IMR-90 (cell line): ENCODE results near the gene COL25A1. TPM values are rescaled to one million over a fixed set of nuclear protein-coding genes. Genes with fewer than 3 reads are reported as not detected.
A peak's percentile ranks its signal among the peaks of the same experiment; 100 is the strongest.

ENCODE experiments used
- ATAC-seq: fragments of 200-7000 bp; cut with Tn5 transposase; 2 replicates; pipeline ENCODE4 v1.9.1; 2020; ENCODE audit warnings: low read depth, mild to moderate bottlenecking, moderate library complexity
- BruUV-seq: library from RNA; stranded (reverse); fragments of 400-500 nt; replicated peaks from 2 replicates; lab custom pipeline; 2021; lab: Mats Ljungman, UMichigan
- CTCF ChIA-PET: fragments of 300-600 bp; formaldehyde crosslinking; extraction: SDS; loops from one replicate; lab custom pipeline; 2021; ENCODE audit warnings: antibody characterized with exemption; lab: Yijun Ruan, JAX
- POLR2A ChIA-PET: fragments of 300-600 bp; sonication (Branson Sonifier 250); formaldehyde crosslinking; loops from one replicate; lab custom pipeline; 2022; ENCODE audit warnings: antibody characterized with exemption; ENCODE audit not compliant: unreplicated experiment; lab: Charles Lee
- DNase-seq: peaks from one replicate; pipeline ENCODE4 v3.0.0; 2013
- H2AFZ ChIP-seq: replicated peaks from 2 replicates; pipeline ENCODE3; 2013; ENCODE audit warnings: low read length, mild to moderate bottlenecking; ENCODE audit not compliant: poor library complexity
- H2AK5ac ChIP-seq: 2 replicates; pipeline ENCODE4 v1.6.1; 2013; ENCODE audit warnings: low read depth, low read length, inconsistent platforms
- H2AK9ac ChIP-seq: replicated peaks from 2 replicates; pipeline ENCODE3; 2013; ENCODE audit warnings: mild to moderate bottlenecking, low read depth, low read length, moderate library complexity; ENCODE audit not compliant: poor library complexity
- H2BK120ac ChIP-seq: 2 replicates; pipeline ENCODE4 v1.6.1; 2013; ENCODE audit warnings: low read depth, low read length, inconsistent platforms
- H2BK15ac ChIP-seq: 3 replicates; pipeline ENCODE4 v1.6.1; 2013; ENCODE audit warnings: low read depth, low read length, inconsistent platforms
- H2BK20ac ChIP-seq: 2 replicates; pipeline ENCODE4 v1.6.1; 2013; ENCODE audit warnings: low read depth, mild to moderate bottlenecking, inconsistent platforms, low read length, moderate library complexity
- H2BK5ac ChIP-seq: 2 replicates; pipeline ENCODE4 v1.6.1; 2013; ENCODE audit warnings: mild to moderate bottlenecking, low read depth, low read length, inconsistent platforms; ENCODE audit not compliant: poor library complexity, severe bottlenecking
- H3K14ac ChIP-seq: replicated peaks from 2 replicates; pipeline ENCODE4 v1.6.1; 2013; ENCODE audit warnings: low read depth, low read length, inconsistent platforms
- H3K18ac ChIP-seq: 2 replicates; pipeline ENCODE4 v1.6.1; 2013; ENCODE audit warnings: low read depth, low read length, control low read depth
- H3K23ac ChIP-seq: 2 replicates; pipeline ENCODE4 v1.6.1; 2013; ENCODE audit warnings: low read depth, low read length, inconsistent platforms
- H3K27ac ChIP-seq: 2 replicates; pipeline ENCODE4 v1.5.1; 2013; ENCODE audit warnings: mild to moderate bottlenecking, control low read depth, low read length; ENCODE audit not compliant: insufficient read depth
- H3K27me3 ChIP-seq: 2 replicates; pipeline ENCODE4 v1.6.1; 2013; ENCODE audit warnings: low read length; ENCODE audit not compliant: control insufficient read depth, insufficient read depth
- H3K36me3 ChIP-seq: 2 replicates; pipeline ENCODE4 v1.6.1; 2013; ENCODE audit warnings: low read length, mixed read lengths; ENCODE audit not compliant: control insufficient read depth, insufficient read depth
- H3K4ac ChIP-seq: 2 replicates; pipeline ENCODE4 v1.6.1; 2013; ENCODE audit warnings: low read depth, low read length, inconsistent platforms
- H3K4me1 ChIP-seq: 2 replicates; pipeline ENCODE4 v1.6.1; 2013; ENCODE audit warnings: low read length, mixed read lengths; ENCODE audit not compliant: control insufficient read depth, insufficient read depth
- H3K4me2 ChIP-seq: 2 replicates; pipeline ENCODE4 v1.6.1; 2013; ENCODE audit warnings: low read depth, mild to moderate bottlenecking, control low read depth, low read length, moderate library complexity
- H3K4me3 ChIP-seq: 2 replicates; pipeline ENCODE4 v1.5.1; 2013; ENCODE audit warnings: low read depth, mild to moderate bottlenecking, control low read depth, low read length, moderate library complexity; ENCODE audit not compliant: insufficient read depth
- H3K56ac ChIP-seq: 2 replicates; pipeline ENCODE4 v1.6.1; 2013; ENCODE audit warnings: low read length, inconsistent platforms; ENCODE audit not compliant: insufficient read depth; ENCODE audit errors: extremely low read depth
- H3K79me1 ChIP-seq, 2 experiments: 2 replicates each; pipeline ENCODE4 v1.6.1; 2013; ENCODE audit warnings: low read length in 2 of 2, inconsistent platforms in 1 of 2, low read depth in 1 of 2
- H3K9ac ChIP-seq: 2 replicates; pipeline ENCODE4 v1.6.1; 2013; ENCODE audit warnings: low read depth, low read length, control low read depth
- H3K9me1 ChIP-seq: 2 replicates; pipeline ENCODE4 v1.6.1; 2013; ENCODE audit warnings: low read length, inconsistent platforms; ENCODE audit not compliant: insufficient read depth
- H3K9me3 ChIP-seq: 2 replicates; pipeline ENCODE4 v1.6.1; 2013; ENCODE audit warnings: low read length; ENCODE audit not compliant: control insufficient read depth, insufficient read depth
- H4K20me1 ChIP-seq: 2 replicates; pipeline ENCODE4 v1.6.1; 2013; ENCODE audit warnings: low read length, inconsistent platforms; ENCODE audit not compliant: insufficient read depth
- H4K5ac ChIP-seq: 2 replicates; pipeline ENCODE4 v1.6.1; 2013; ENCODE audit warnings: mild to moderate bottlenecking, low read depth, low read length, control low read depth
- H4K8ac ChIP-seq, 2 experiments: 2 replicates each; pipeline ENCODE4 v1.6.1; 2013; ENCODE audit warnings: low read depth in 2 of 2, low read length in 2 of 2, control low read depth in 1 of 2, inconsistent platforms in 1 of 2
- H4K91ac ChIP-seq: 2 replicates; pipeline ENCODE4 v1.6.1; 2013; ENCODE audit warnings: low read depth, low read length, inconsistent platforms; ENCODE audit not compliant: insufficient read depth
- CEBPB ChIP-seq: IDR thresholded peaks from 2 replicates; pipeline ENCODE4 v1.6.1; 2012; ENCODE audit warnings: low read depth, low read length, improper control_type of control experiment
- FOS ChIP-seq: fragments of 150-350 bp; IDR thresholded peaks from 2 replicates; pipeline ENCODE4 v1.6.1; 2016; ENCODE audit warnings: low read depth, low read length
- MAZ ChIP-seq: IDR thresholded peaks from 2 replicates; pipeline ENCODE4 v1.6.1; 2012; ENCODE audit warnings: low read depth, mild to moderate bottlenecking, low read length, improper control_type of control experiment, moderate library complexity, borderline replicate concordance
- NFE2L2 ChIP-seq: fragments of 150-350 bp; IDR thresholded peaks from 2 replicates; pipeline ENCODE4 v1.6.1; 2016; ENCODE audit warnings: low read depth, mild to moderate bottlenecking, low read length
- WGBS, 2 experiments: methylation state at CpG; one replicate each; pipeline versions ENCODE4 v1.1.5 to v1.1.7; 2013; ENCODE audit warnings: missing lambda C conversion rate in 2 of 2; ENCODE audit not compliant: insufficient read length in 1 of 2; ENCODE audit errors: extremely low coverage in 2 of 2; 5-methylcytosine and 5-hydroxymethylcytosine counted together
- dilution Hi-C: fragments of 300-500 bp; cut with HindIII; formaldehyde crosslinking; loops from one replicate; pipeline ENCODE4 v1.14.3; 2018; ENCODE audit warnings: low sequenced_read_pairs; ENCODE audit not compliant: unreplicated experiment
- in situ Hi-C: fragments of 300-500 bp; cut with MboI; formaldehyde crosslinking; loops from 3 replicates; pipeline ENCODE4 v1.14.3; 2019; ENCODE audit warnings: low sequenced_read_pairs, inconsistent platforms, mixed read lengths
- intact Hi-C: fragments of 100-400 bp; cut with micrococcal nuclease; formaldehyde crosslinking; loops from 2 replicates; pipeline ENCODE4 v1.10.0; 2022
- polyA plus RNA-seq, 3 experiments: library from polyadenylated mRNA; depleted of rRNA; stranded (reverse); fragments of >200 nt; gene quantifications; 2 replicates each; pipeline ENCODE4 v1.2.3, GENCODE V29; 2012; ENCODE audit warnings: low replicate concordance in 1 of 3
- total RNA-seq: library from RNA; depleted of rRNA; stranded (reverse); fragments of >200 nt; gene quantifications from 2 replicates; pipeline ENCODE4 v1.2.3, GENCODE V29; 2012
- TF ChIP-seq, protein P1 (sequence below): conservative IDR thresholded peaks from 2 replicates; pipeline ENCODE4 v1.5.1; 2012; ENCODE audit warnings: mild to moderate bottlenecking, low read depth, low read length, improper control_type of control experiment

COL25A1 gene
- total and polyA plus RNA-seq, 2 of the 4 experiments (the other 2 are of a cell fraction): under 0.01 to 0.05 TPM

GRCh38 chr4:108885211-108885610 is 417.2 kb downstream of the COL25A1 start:
- dilution Hi-C loops: no loop called here
- whole genome bisulfite sequencing, 2 experiments: no CpG with 5 or more reads among the region's 1 CpG

More at GRCh38 chr4:108885211-108885610, 417.2 kb downstream of the COL25A1 start:
- Histone ChIP-seq H3K79me1 (no peaks in the 10 kb centered on the region), H3K36me3 (no peaks in the 10 kb centered on the region), H2AFZ (no peak overlapping the region), H2AK9ac (no peak overlapping the region), H2BK120ac (peak overlapping the region; percentile 92), H2AK5ac (peak overlapping the region; percentile 43; the same call in 1 of the 2 replicates), H3K14ac (peak overlapping the region; percentile 83), H2BK20ac (peak overlapping the region; percentile 97), H3K4me1 (peaks cover 8% of the 10 kb centered on the region; the same call in 1 of the 2 replicates), H3K9ac (peak overlapping the region; percentile 78; the same call in 1 of the 2 replicates), H3K27ac (peak overlapping the region; percentile 9; the same call in 1 of the 2 replicates), H3K56ac (peak overlapping the region; percentile 84; the same call in 1 of the 2 replicates), H3K4me2 (peak overlapping the region; percentile 78; the same call in 1 of the 2 replicates), H2BK5ac (peak overlapping the region; percentile 99), H4K20me1 (no peaks in the 10 kb centered on the region), H4K8ac (peak overlapping the region; percentile 70 to 88), H3K9me1 (peaks cover 3% of the 10 kb centered on the region; the same call in 1 of the 2 replicates), H3K18ac (peak overlapping the region; percentile 73; the same call in 1 of the 2 replicates), H4K5ac (peak overlapping the region; percentile 50; the same call in 1 of the 2 replicates), H3K4ac (peak overlapping the region; percentile 69; the same call in 1 of the 2 replicates), H3K23ac (peak overlapping the region; percentile 92; the same call in 1 of the 2 replicates), H4K91ac (peak overlapping the region; percentile 85), H3K4me3 (no peak overlapping the region), H2BK15ac (peak overlapping the region; percentile 74; the same call in 2 of the 3 replicates), H3K9me3 (no peaks in the 10 kb centered on the region), H3K27me3 (no peaks in the 10 kb centered on the region)
- intact Hi-C loops (no loop called here), in situ Hi-C loops (no loop called here)
- POLR2A ChIA-PET: no interaction called here
- ATAC-seq (peak; percentile 25), DNase-seq (peak; percentile 58)
- no TSS peak for BruUV-seq
- CTCF ChIA-PET: no interaction called here
- TF ChIP-seq NFE2L2: no peak
- no peak for TF ChIP-seq FOS
- TF ChIP-seq CEBPB: no peak
- TF ChIP-seq, protein P1, sequence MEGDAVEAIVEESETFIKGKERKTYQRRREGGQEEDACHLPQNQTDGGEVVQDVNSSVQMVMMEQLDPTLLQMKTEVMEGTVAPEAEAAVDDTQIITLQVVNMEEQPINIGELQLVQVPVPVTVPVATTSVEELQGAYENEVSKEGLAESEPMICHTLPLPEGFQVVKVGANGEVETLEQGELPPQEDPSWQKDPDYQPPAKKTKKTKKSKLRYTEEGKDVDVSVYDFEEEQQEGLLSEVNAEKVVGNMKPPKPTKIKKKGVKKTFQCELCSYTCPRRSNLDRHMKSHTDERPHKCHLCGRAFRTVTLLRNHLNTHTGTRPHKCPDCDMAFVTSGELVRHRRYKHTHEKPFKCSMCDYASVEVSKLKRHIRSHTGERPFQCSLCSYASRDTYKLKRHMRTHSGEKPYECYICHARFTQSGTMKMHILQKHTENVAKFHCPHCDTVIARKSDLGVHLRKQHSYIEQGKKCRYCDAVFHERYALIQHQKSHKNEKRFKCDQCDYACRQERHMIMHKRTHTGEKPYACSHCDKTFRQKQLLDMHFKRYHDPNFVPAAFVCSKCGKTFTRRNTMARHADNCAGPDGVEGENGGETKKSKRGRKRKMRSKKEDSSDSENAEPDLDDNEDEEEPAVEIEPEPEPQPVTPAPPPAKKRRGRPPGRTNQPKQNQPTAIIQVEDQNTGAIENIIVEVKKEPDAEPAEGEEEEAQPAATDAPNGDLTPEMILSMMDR: no peak
- no peak for TF ChIP-seq MAZ
